Suprapubic skin (tissue), 4 donors: ENCODE data around the gene C3orf20.

Source experiments
- CTCF ChIP-seq, 2 donors: fragments of 200-600 bp in 1 of 2; fragments of 450-650 bp in 1 of 2; sonication (generic) in 1 of 2; IDR thresholded peaks; one replicate each; pipeline ENCODE4 v1.5.1; 2016 to 2019; ENCODE audit warnings: antibody characterized with exemption in 2 of 2, mild to moderate bottlenecking in 1 of 2, moderate library complexity in 1 of 2
- POLR2A ChIP-seq, 2 donors: fragments of 450-650 bp; IDR thresholded peaks; one replicate each; pipeline ENCODE4 v1.6.1; 2017; ENCODE audit warnings: antibody characterized with exemption in 2 of 2, mild to moderate bottlenecking in 2 of 2, moderate library complexity in 2 of 2
- POLR2AphosphoS5 ChIP-seq, 3 donors: sonication (generic); formaldehyde crosslinking; IDR thresholded peaks; one replicate each; pipeline ENCODE4 v1.6.1; 2017; ENCODE audit warnings: antibody characterized with exemption in 3 of 3

GRCh38 chr3:14816359-14816758 lies 141.4 kb downstream of the C3orf20 start:
- TF ChIP-seq POLR2AphosphoS5 (IDR thresholded peaks at IDR 0.05) (no peak), POLR2A (IDR thresholded peaks at IDR 0.05) (no peak), CTCF (IDR thresholded peaks at IDR 0.05) (no peak)
